WTC11 (cell line): ENCODE results near the gene SPPL2B. TPM values are rescaled to one million over a fixed set of nuclear protein-coding genes. Genes with fewer than 3 reads are reported as not detected.

Experiments used
- ATAC-seq: fragments of 200-7000 bp; cut with Tn5 transposase; 2 replicates; pipeline ENCODE4 v1.10.0; 2021; ENCODE audit warnings: mild to moderate bottlenecking, moderate library complexity
- CTCF ChIA-PET: fragments of 300-600 bp; sonication (Branson Sonifier 250); formaldehyde crosslinking; loops from one replicate; lab custom pipeline; 2021; ENCODE audit warnings: antibody characterized with exemption; lab: Charles Lee
- POLR2A ChIA-PET: fragments of 350-600 bp; sonication (Branson Sonifier 250); formaldehyde crosslinking; loops from one replicate; lab custom pipeline; 2021; ENCODE audit warnings: antibody characterized with exemption; lab: Charles Lee
- DNase-seq: peaks from one replicate; pipeline ENCODE4 v3.0.0; 2021; ENCODE audit warnings: low spot score
- H3K27ac Mint-ChIP-seq: 2 replicates; pipeline ENCODE4 v1.8.0; 2021; ENCODE audit warnings: mixed read lengths
- H3K27me3 Mint-ChIP-seq: 2 replicates; pipeline ENCODE4 v1.8.0; 2021; ENCODE audit warnings: low read depth, mild to moderate bottlenecking, moderate library complexity, mixed read lengths
- H3K36me3 Mint-ChIP-seq: 2 replicates; pipeline ENCODE4 v1.8.0; 2021; ENCODE audit warnings: mixed read lengths
- H3K4me1 Mint-ChIP-seq: 2 replicates; pipeline ENCODE4 v1.8.0; 2022; ENCODE audit warnings: mixed read lengths
- H3K4me3 Mint-ChIP-seq: 2 replicates; pipeline ENCODE4 v1.8.0; 2021; ENCODE audit warnings: mild to moderate bottlenecking, moderate library complexity, mixed read lengths
- H3K9me3 Mint-ChIP-seq: 2 replicates; pipeline ENCODE4 v1.8.0; 2021; ENCODE audit warnings: mixed read lengths
- FOXJ3 ChIP-seq: sonication (generic); formaldehyde crosslinking; IDR thresholded peaks from 2 replicates; pipeline ENCODE4 v1.9.0; 2021; ENCODE audit warnings: missing genetic modification reagents, mild to moderate bottlenecking, borderline replicate concordance
- GABPB1 ChIP-seq: sonication (generic); formaldehyde crosslinking; IDR thresholded peaks from 2 replicates; pipeline ENCODE4 v1.8.1; 2023; ENCODE audit warnings: mild to moderate bottlenecking, missing genetic modification reagents
- HMGA2 ChIP-seq: fragments of 250-450 bp; sonication (Bioruptor Pico); IDR thresholded peaks from 2 replicates; pipeline ENCODE4 v1.4.0; 2021; ENCODE audit warnings: mild to moderate bottlenecking, moderate library complexity
- JUN ChIP-seq: sonication (generic); formaldehyde crosslinking; IDR thresholded peaks from 2 replicates; pipeline ENCODE4 v1.8.0; 2023; ENCODE audit warnings: mild to moderate bottlenecking, missing genetic modification reagents
- OVOL2 ChIP-seq: fragments of 250-450 bp; sonication (Bioruptor Pico); IDR thresholded peaks from 2 replicates; pipeline ENCODE4 v1.9.0; 2021; ENCODE audit warnings: mild to moderate bottlenecking, borderline replicate concordance
- ZBTB21 ChIP-seq: sonication (generic); formaldehyde crosslinking; IDR thresholded peaks from 2 replicates; pipeline ENCODE4 v1.8.1; 2023; ENCODE audit warnings: mild to moderate bottlenecking, missing genetic modification reagents, borderline replicate concordance
- ZNF138 ChIP-seq: sonication (generic); formaldehyde crosslinking; conservative IDR thresholded peaks from 2 replicates; pipeline ENCODE4 v1.8.1; 2022; ENCODE audit warnings: mild to moderate bottlenecking, moderate library complexity, missing genetic modification reagents
- ZNF396 ChIP-seq: fragments of 250-450 bp; sonication (Bioruptor Pico); IDR thresholded peaks from 2 replicates; pipeline ENCODE4 v1.8.0; 2021; ENCODE audit warnings: mild to moderate bottlenecking, moderate library complexity, borderline replicate concordance
- total RNA-seq: library from RNA; stranded (reverse); gene quantifications from 3 replicates; pipeline ENCODE4 v1.2.3, GENCODE V29; 2021
- TF ChIP-seq, protein P1 (sequence below): sonication (generic); formaldehyde crosslinking; conservative IDR thresholded peaks from 2 replicates; pipeline ENCODE4 v1.8.1; 2023; ENCODE audit warnings: mild to moderate bottlenecking, low read depth, missing genetic modification reagents, moderate library complexity
- TF ChIP-seq, protein P2 (sequence below): sonication (generic); formaldehyde crosslinking; IDR thresholded peaks from 2 replicates; pipeline ENCODE4 v1.8.1; 2022; ENCODE audit warnings: missing genetic modification reagents, borderline replicate concordance
- TF ChIP-seq, protein P3 (sequence below): sonication (generic); formaldehyde crosslinking; IDR thresholded peaks from 2 replicates; pipeline ENCODE4 v1.8.0; 2023; ENCODE audit warnings: mild to moderate bottlenecking, missing genetic modification reagents
- TF ChIP-seq, protein P4 (sequence below): sonication (generic); formaldehyde crosslinking; IDR thresholded peaks from 2 replicates; pipeline ENCODE4 v1.8.1; 2022; ENCODE audit warnings: low read depth, mild to moderate bottlenecking, moderate library complexity, missing genetic modification reagents, borderline replicate concordance

Gene SPPL2B
- total RNA-seq, 1 experiment from 2014 or later: 117 TPM

DNA sequence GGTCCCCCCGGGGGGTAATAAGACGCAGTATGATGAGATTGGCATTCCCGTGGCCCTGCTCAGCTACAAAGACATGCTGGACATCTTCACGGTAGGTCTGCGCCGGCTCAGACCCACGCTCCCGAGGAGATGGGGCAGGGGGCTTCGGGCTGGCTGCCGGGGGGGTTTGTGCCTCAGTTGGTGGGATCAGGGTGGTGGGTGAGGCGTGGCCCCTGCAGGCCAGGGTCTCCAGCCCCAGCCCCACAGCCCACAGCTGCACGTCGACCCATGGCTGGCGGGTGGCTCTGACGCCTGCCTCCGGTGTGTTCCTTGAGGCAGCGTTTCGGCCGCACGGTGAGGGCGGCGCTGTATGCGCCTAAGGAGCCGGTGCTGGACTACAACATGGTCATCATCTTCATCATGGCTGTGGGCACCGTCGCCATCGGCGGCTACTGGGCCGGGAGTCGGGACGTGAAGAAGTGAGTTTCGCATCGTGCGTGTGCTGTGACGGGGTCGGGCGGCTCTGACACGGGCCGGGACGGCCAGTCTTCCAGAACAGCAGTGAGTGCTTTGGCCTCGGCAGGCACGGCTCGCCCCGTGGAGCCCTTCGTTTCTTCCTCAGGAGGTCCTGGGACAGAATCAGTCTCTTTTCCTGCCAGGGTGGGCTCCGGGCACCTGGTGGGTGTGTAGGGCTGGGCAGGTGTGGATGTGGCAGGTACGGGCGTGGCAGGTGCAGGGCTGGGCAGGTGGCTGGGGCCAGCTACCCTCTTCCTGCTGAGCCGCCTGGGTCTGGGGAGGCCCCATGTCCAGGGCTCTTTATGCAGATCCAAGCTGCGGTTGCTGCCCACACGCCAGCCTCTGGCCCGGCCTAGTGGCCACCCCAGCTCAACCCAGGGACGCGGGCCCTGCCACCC, 10.5 kb downstream of the SPPL2B start:
- Mint-ChIP-seq H3K4me1 (no peaks in the 10 kb centered on the region), H3K27me3 (no peaks in the 10 kb centered on the region), H3K27ac (no peak overlapping the region), H3K4me3 (no peak overlapping the region), H3K9me3 (peaks cover 10% of the 10 kb centered on the region), H3K36me3 (peaks cover 11% of the 10 kb centered on the region)
- ATAC-seq (no peak), DNase-seq (no peak)
- ChIA-PET CTCF (no interaction called here), POLR2A (no interaction called here)
- TF ChIP-seq ZBTB21 (CRISPR knock-in tag): no peak
- TF ChIP-seq ZNF396 (CRISPR knock-in tag): no peak
- TF ChIP-seq JUN (CRISPR knock-in tag): no peak
- no peak for TF ChIP-seq GABPB1 (CRISPR knock-in tag)

DNA sequence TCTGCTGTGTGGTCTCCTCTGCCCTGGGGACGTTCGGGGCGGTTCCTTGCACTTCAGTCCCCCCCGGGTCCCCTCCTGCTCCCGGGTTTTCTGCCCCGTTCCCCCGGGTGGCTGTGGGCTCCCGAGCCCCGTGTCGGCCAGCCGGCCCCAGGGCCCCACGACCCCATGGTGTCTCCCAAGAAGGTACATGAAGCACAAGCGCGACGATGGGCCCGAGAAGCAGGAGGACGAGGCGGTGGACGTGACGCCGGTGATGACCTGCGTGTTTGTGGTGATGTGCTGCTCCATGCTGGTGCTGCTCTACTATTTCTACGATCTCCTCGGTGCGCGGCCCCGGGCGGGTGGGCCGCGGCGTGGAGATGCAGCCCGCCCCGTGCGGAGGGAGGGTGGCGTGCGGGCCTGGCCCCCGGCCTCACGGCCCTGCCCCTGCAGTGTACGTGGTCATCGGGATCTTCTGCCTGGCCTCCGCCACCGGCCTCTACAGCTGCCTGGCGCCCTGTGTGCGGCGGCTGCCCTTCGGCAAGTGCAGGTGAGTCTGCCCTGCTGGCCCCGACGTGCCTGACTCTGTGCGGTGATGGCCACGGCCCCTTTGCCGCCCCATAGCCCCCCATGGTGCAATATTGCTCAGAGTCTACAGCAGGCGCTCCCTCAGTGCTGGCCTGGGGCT, 11.3 kb downstream of the SPPL2B start:
- ChIA-PET CTCF (no interaction called here), POLR2A (no interaction called here)
- DNase-seq (no peak), ATAC-seq (no peak)
- Mint-ChIP-seq H3K27ac (no peak overlapping the region), H3K9me3 (peaks cover 10% of the 10 kb centered on the region), H3K27me3 (no peaks in the 10 kb centered on the region), H3K4me3 (no peak overlapping the region), H3K36me3 (peaks cover 11% of the 10 kb centered on the region), H3K4me1 (no peaks in the 10 kb centered on the region)
- no peak for TF ChIP-seq FOXJ3 (CRISPR knock-in tag)
- TF ChIP-seq, protein P1, sequence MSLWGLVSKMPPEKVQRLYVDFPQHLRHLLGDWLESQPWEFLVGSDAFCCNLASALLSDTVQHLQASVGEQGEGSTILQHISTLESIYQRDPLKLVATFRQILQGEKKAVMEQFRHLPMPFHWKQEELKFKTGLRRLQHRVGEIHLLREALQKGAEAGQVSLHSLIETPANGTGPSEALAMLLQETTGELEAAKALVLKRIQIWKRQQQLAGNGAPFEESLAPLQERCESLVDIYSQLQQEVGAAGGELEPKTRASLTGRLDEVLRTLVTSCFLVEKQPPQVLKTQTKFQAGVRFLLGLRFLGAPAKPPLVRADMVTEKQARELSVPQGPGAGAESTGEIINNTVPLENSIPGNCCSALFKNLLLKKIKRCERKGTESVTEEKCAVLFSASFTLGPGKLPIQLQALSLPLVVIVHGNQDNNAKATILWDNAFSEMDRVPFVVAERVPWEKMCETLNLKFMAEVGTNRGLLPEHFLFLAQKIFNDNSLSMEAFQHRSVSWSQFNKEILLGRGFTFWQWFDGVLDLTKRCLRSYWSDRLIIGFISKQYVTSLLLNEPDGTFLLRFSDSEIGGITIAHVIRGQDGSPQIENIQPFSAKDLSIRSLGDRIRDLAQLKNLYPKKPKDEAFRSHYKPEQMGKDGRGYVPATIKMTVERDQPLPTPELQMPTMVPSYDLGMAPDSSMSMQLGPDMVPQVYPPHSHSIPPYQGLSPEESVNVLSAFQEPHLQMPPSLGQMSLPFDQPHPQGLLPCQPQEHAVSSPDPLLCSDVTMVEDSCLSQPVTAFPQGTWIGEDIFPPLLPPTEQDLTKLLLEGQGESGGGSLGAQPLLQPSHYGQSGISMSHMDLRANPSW: no peak
- TF ChIP-seq, protein P2, sequence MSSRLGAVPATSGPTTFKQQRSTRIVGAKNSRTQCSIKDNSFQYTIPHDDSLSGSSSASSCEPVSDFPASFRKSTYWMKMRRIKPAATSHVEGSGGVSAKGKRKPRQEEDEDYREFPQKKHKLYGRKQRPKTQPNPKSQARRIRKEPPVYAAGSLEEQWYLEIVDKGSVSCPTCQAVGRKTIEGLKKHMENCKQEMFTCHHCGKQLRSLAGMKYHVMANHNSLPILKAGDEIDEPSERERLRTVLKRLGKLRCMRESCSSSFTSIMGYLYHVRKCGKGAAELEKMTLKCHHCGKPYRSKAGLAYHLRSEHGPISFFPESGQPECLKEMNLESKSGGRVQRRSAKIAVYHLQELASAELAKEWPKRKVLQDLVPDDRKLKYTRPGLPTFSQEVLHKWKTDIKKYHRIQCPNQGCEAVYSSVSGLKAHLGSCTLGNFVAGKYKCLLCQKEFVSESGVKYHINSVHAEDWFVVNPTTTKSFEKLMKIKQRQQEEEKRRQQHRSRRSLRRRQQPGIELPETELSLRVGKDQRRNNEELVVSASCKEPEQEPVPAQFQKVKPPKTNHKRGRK: no peak
- no peak for TF ChIP-seq HMGA2
- TF ChIP-seq OVOL2: no peak
- TF ChIP-seq, protein P3, sequence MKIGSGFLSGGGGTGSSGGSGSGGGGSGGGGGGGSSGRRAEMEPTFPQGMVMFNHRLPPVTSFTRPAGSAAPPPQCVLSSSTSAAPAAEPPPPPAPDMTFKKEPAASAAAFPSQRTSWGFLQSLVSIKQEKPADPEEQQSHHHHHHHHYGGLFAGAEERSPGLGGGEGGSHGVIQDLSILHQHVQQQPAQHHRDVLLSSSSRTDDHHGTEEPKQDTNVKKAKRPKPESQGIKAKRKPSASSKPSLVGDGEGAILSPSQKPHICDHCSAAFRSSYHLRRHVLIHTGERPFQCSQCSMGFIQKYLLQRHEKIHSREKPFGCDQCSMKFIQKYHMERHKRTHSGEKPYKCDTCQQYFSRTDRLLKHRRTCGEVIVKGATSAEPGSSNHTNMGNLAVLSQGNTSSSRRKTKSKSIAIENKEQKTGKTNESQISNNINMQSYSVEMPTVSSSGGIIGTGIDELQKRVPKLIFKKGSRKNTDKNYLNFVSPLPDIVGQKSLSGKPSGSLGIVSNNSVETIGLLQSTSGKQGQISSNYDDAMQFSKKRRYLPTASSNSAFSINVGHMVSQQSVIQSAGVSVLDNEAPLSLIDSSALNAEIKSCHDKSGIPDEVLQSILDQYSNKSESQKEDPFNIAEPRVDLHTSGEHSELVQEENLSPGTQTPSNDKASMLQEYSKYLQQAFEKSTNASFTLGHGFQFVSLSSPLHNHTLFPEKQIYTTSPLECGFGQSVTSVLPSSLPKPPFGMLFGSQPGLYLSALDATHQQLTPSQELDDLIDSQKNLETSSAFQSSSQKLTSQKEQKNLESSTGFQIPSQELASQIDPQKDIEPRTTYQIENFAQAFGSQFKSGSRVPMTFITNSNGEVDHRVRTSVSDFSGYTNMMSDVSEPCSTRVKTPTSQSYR: no peak
- TF ChIP-seq, protein P4, sequence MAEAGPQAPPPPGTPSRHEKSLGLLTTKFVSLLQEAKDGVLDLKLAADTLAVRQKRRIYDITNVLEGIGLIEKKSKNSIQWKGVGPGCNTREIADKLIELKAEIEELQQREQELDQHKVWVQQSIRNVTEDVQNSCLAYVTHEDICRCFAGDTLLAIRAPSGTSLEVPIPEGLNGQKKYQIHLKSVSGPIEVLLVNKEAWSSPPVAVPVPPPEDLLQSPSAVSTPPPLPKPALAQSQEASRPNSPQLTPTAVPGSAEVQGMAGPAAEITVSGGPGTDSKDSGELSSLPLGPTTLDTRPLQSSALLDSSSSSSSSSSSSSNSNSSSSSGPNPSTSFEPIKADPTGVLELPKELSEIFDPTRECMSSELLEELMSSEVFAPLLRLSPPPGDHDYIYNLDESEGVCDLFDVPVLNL: no peak
- no peak for TF ChIP-seq ZNF138 (CRISPR knock-in tag)
